ENCODE measurements around the gene RAD51.
A peak's percentile ranks its signal among the peaks of the same experiment; 100 is the strongest.
"Not testable (repeated sequence)": the region's sequence is repeated elsewhere in the genome, so short reads cannot be mapped to it uniquely, and the experiment has no call there.

RAD51 gene

DNA sequence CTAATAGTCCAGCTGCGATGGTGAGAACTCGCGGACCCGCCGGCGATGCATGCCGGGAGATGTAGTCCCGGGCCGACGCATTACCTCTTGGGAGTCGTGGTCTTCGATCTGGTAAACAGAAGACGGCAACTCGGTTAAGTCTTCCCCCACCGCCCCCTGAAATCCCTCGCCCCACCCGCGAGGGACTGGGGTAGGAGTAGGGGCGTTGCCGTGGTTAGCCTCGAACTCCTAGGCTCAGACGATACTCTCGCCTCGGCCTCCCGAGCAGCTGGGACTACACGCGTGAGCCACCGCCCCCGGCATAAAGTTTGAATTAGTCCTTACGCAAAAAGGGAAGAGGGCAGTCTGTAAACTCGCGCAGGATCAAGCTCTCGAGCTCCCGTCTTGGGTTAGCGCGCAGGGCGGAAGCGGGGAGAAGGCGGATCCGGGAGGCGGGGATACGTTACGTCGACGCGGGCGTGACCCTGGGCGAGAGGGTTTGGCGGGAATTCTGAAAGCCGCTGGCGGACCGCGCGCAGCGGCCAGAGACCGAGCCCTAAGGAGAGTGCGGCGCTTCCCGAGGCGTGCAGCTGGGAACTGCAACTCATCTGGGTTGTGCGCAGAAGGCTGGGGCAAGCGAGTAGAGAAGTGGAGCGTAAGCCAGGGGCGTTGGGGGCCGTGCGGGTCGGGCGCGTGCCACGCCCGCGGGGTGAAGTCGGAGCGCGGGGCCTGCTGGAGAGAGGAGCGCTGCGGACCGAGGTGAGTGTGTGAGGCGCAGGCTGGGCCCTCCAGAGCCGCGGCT is at the start of gene RAD51:
Gene RAD51, plus strand, starts transcription at position 487 of the 781 bp plus-strand sequence. CDS start 3,585 bp downstream, outside the sequence.
- FAIRE-seq, result no peak

DNA sequence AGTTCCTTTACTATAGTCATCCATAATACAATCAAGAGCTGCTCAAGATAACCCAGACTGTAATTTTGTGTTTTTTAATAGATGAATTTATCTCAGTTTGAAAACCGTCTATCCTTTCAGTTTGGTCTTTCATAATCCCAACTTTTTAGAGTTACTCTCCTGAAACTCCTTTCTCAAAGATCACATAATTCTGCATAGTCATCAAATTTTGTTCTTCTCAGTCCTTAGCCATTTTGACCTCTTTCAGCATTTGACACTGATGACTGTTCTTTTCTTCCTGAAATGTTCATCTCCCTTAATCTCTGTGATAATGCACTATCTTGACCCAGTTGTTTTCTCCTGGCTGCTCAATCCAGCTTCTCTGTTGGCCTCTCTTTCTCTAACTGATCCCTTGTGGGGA is 47.5 kb upstream of the RAD51 start:
- no peak for FAIRE-seq

- no peak for FAIRE-seq
Observed at GRCh38 chr15:40650479-40650878, 44.5 kb upstream of the RAD51 start.

DNA sequence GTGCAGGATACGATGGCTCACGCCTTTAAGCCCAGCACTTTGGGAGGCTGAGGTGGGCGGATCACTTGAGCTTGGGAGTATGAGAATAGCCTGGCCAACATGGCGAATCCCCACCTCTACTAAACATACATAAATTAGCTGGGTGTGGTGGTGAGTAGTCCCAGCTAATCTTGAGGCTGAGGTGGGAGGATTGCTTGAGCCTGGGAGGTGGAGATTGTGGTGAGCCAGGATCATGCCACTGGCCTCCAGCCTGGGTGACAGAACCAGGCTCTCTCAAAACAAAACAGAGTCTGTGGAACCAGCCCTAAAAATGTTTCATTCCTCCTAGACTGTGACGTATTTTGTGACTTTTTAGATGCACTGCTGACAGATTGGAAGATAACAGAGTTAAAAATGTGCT is 34.3 kb upstream of the RAD51 start:
- no peak for FAIRE-seq

- FAIRE-seq, result no peak
Observed at GRCh38 chr15:40664909-40665308, 30.1 kb upstream of the RAD51 start.

DNA sequence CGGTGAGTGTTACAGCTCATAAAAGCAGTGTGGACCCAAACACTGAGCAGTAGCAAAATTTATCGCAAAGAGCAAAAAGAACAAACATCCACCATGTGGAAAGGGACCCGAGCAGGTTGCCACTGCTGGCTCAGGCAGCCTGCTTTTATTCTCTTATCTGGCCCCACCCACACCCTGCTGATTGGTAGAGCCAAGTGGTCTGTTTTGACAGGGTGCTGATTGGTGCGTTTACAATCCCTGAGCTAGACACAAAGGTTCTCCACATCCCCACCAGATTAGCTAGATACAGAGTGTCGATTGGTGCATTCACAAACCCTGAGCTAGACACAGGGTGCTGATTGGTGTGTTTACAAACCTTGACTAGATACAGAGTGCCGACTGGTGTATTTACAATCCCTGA is 18.7 kb upstream of the RAD51 start:
- FAIRE-seq, result not testable (repeated sequence)

DNA sequence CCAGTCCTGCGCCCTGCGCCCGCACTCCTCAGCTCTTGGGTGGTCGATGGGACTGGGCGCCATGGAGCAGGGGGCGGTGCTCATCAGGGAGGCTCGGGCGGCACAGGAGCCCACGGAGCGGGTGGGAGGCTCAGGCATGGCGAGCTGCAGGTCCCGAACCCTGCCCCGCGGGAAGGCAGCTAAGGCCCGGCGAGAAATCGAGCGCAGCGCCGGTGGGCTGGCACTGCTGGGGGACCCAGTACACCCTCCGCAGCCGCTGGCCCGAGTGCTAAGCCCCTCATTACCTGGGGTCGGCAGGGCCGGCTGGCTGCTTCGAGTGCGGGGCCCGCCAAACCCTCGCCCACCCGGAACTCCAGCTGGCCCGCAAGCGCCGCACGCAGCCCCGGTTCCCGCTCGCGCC is 18.1 kb upstream of the RAD51 start:
- not testable (repeated sequence) for FAIRE-seq

- no peak for FAIRE-seq
Observed at GRCh38 chr15:40680151-40680550, 14.8 kb upstream of the RAD51 start.

DNA sequence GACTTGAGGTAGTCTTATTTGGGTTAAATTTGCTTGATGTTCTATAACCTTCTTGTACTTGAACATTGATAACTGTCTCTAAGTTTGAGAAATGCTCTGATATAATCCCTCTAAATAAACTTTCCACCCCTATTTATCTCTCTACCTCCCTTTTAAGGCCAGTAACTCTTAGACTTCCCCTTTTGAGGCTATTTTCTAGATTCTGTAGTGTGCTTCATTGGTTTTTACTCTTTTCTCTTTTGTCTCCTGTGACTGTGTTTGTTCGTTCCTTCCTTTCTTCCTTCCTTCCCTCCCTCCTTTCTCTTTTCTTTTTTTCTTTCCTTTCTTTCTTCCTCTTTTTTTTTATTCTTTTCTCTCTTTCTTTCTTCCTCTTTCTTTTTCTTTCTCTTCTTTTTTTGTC is 14.0 kb upstream of the RAD51 start:
- FAIRE-seq, result not testable (repeated sequence)

DNA sequence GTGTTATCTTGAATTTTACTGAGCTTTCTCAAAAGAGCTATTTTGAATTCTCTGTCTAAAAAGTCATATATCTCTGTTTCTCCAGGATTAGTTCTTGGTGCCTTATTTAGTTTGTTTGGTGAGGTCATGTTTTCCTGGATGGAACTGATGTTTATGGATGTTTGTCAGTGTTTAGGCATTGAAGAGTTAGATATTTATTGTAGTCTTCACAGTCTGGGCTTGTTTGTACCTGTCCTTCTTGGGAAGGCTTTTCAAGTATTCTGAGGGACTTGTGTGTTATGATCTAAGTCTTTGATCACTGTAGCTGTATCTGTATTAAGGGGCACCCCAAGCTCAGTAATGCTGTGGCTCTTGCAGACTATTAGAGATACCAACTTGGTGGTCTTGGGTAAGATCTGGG is 10.6 kb upstream of the RAD51 start:
- no peak for FAIRE-seq

- FAIRE-seq, result no peak
Observed at GRCh38 chr15:40685376-40685775, 9.6 kb upstream of the RAD51 start.

GRCh38 chr15:40688932-40689799 is 5.8 kb upstream of the RAD51 start:
- no peak for FAIRE-seq

- no peak for FAIRE-seq
Observed at GRCh38 chr15:40691737-40692136, 3.2 kb upstream of the RAD51 start.

GRCh38 chr15:40693904-40694687 is 878 bp upstream of the RAD51 start:
- FAIRE-seq, result no peak

GRCh38 chr15:40695469-40695890 is 506 bp downstream of the RAD51 start:
- FAIRE-seq, result no peak

GRCh38 chr15:40696228-40696627 is 1.3 kb downstream of the RAD51 start:
- no peak for FAIRE-seq

DNA sequence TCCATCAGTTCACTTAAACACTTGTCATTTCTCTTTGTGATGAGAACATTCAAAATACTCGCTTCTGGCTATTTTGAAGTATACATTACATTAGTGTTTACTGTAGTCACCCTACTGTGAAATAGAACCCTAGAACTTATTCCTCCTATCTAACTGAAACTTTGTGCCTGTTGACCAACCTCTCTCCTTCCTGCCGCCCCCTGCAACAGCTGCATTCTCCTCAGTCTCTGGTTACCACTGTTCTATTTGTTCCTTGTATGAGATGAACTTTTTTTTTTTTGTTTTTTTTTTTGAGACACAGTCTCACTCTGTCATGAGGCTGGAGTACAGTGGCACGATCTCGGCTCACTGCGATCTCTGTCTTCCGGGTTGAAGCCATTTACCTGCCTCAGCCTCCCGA is 2.9 kb downstream of the RAD51 start:
- FAIRE-seq, result no peak

- FAIRE-seq, result peak; percentile 22
Observed at GRCh38 chr15:40702077-40702476, 7.1 kb downstream of the RAD51 start.

GRCh38 chr15:40706121-40706520 is 11.1 kb downstream of the RAD51 start:
- FAIRE-seq, result no peak

DNA sequence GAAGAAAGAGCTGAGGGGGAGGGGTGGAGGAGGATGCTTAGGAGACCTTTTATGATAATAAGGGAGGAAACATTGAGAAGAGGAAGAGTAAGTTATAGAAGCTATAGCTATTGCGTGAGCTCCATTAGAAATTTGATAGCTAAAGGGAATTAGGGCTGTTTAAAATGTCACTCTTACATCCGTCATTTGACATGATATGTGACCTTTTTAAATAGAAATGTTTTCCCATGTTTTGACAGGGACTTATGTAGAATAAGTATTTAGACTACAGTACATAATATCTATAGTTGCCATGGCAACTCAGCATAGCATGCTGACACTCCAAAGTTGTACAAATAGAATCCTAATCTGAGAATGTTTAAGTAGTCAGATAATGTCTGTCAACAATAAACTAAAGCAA is 19.2 kb downstream of the RAD51 start:
- no peak for FAIRE-seq

DNA sequence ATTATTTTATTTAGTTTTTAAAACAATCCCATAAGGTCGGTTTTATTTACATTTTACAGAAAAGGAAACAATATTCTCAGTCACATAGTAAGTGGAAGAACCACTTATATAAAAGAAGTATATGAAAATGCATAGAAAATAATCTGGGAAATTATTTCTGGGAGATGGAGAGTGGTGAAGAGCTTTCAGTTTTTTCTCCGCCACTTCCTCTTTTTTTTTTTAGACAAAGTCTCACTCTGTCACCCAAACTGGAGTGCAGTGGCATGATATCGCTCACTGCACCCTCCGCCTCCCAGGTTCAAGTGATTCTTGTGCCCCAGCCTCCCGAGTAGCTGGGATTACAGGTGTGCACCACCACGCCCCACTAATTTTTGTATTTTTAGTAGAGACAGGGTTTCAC is 21.2 kb downstream of the RAD51 start:
- FAIRE-seq, result no peak

GRCh38 chr15:40721701-40722100 is 26.7 kb downstream of the RAD51 start:
- FAIRE-seq, result no peak

DNA sequence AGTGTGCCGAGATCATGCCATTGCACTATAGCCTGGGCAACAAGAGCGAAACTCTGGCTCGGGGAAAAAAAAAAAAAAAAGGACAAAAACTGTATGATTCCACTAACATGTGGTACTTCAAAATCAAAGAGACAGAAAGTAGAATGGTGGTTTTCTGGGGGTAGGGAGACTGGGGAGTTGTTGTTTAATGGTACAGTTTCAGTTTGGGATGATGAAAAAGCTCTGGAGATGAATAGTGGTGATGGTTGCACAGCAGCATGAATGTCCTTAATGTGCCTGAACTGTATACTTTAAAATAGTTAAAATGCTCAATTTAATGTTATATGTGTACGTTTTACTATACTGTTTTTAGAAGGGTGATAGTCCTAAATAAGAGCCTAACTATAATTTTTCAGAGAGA is 27.4 kb downstream of the RAD51 start:
- FAIRE-seq, result no peak

Data from TTC549 (cell line).